MV-4-11 (cell line): Measurements from ENCODE around the gene PMM2.

Experiments
- DNase-seq: peaks from one replicate; lab custom pipeline; 2025; lab: John Stamatoyannopoulos, UW

PMM2 gene

DNA sequence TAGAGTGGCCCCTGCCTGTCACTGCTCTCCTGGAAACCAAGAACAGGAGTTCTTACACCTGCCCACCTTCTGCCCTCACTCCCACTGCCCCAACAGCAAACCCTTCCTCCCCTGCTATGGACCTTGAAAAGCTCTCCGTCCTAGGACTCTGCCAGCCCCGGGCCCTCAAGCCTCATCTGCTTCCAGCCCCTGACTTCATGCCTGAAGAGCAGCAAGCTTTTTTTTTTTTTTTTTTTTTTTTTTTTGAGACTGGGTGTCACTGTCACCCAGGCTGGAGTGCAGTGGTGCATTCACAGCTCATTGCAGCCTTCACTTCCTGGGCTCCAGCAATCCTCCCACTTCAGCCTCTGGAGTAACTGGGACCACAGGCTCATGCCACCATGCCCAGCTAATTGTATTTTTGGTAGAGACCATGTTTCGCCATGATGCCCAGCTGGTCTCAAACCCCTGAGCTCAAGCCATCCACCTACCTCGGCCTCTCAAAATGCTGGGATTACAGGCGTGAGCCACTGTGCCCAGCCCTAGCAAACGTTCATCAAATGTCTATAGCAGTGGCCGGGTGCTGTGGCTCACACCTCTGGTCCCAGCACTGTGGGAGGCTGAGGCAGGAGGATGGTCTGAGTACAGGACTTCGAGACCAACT, 54.2 kb downstream of the PMM2 start:
- DNase-seq, result no peak

DNA sequence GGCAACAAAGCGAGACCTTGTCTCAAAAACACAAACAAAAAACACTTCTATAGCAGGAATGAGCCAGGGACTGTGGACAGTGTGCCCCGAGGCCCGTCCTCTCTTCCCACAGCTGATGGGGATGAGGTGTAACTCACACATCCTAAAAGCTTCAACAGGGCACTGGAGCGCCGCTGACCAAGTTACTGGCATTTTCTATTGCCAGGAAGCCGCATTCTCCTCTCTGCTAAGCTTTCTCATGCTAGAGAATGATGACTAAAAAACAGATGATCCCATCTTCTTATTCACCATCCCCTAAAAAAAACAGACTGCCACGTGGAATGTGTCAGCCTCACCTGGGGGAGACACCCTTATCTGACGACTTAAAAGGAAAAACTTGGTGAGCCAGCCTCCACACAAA, 54.9 kb downstream of the PMM2 start:
- DNase-seq, result no peak

DNA sequence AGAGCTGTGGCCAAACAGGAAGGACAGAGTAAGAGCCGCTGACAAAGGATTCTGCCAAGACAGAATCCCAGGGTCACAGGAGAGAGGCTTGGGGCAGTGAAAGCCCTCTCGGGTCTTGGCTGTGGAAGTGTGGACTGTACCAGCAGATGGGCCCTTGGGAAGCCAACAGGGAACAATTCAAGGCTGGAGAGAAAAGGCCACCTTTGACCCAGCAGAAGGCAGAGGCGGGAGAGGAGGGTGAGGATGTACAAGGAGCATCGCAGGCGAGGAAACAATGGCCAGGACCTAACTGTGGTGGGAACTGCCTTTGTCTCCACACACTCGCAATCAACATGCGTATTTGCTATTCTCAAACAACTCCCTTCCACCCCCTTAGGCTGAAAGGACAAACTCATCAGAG, 55.5 kb downstream of the PMM2 start:
- no peak for DNase-seq

DNA sequence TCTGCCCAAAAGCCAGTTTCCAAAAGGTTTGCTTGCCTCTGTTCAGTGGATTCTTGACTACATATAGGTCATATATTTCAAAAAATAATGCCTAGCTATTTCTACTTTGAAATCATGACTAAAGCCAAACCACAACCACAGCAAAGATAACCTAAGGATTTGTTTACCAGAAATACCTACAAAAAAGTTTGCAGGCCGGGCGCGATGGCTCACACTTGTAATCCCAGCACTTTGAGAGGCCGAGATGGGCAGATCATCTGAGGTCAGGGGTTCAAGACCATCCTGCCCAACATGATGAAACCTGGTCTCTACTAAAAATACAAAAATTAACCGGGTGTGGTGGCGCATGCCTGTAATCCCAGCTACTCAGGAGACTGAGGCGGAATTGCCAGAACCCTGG, 56.0 kb downstream of the PMM2 start:
- no peak for DNase-seq

DNA sequence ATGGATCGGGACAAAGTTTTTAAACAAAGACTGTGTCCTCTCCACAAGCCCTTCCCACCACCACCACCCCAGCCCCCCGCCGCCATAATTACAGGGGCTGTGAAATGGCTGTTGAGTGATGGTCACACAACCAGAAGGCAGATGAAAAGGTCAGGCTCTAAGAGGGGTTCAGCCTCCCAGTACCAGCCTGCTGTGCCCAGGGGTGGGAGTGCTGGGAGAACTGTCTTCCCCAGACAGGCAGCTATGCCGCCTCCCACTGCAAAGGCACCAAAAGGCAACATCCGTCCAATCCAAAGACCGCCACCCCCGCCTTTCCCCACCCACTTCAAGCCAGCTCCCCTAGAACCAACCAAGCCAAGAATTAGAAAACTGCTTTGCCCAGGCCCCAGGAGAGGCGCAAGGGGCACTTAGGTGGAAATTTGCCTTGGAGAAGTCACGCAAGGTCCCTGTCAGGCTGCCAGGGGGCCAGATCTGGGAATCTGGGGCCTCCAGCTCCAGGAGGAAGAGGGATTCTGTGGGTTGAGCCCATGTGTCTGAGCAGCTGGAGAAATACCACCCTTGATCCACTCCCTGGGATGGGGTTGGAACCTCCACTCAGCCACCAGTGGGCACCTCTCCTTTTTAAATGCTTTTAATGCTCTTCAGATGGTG, 56.8 kb downstream of the PMM2 start:
- no peak for DNase-seq

DNA sequence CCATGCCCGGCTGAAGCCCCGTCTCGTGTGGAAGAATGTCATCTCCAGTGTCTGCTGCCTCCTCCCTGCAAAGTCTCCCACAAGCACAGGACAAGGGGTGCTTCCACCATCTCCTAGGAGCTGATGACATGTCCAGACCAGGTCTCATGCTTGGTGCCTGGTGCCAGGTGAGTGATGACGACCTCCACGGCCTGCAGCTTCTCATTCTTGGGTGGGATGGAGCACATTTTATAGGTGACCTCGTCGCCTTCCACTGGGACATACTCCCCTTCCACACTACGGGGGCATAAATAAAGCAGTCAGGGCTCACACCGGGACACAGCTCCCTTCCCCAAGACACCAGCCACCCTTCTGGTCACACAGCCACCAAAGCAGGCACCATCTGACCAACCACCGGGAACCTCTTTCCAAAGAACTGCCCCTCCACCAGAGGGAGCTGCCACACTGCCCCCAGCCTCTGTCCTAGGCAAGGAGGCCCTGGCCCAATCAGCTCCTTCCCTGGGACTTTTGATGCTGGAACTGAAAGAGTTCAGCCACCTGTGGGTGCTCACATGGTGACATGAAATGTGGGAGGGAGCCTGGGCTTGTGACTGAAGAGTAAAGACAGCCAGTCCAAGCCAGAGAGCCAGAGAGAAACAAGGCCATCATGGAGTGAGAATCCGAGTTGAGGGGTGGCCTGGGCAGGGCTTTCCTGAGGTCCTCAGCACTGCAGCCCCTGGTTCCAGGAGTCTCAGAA, 57.6 kb downstream of the PMM2 start:
- DNase-seq, result peak; percentile 3

DNA sequence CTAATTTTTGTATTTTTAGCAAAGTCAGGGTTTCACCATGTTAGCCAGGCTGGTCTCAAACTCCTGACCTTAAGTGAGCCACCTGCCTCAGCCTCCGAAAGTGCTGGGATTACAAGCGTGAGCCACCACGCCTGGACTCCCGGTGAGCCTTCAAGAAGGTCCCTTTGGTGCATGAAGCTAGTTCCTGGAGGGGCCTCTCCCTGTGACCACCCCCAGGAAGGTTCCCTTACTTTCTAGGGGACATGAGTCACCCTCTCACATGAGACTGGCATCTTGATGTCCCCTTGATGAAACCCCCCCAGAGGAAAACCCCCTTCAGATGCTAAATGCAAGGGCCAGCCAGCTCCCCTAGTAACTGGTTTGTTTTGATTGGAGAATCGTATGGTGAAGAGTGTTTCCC, 58.3 kb downstream of the PMM2 start:
- no peak for DNase-seq

DNA sequence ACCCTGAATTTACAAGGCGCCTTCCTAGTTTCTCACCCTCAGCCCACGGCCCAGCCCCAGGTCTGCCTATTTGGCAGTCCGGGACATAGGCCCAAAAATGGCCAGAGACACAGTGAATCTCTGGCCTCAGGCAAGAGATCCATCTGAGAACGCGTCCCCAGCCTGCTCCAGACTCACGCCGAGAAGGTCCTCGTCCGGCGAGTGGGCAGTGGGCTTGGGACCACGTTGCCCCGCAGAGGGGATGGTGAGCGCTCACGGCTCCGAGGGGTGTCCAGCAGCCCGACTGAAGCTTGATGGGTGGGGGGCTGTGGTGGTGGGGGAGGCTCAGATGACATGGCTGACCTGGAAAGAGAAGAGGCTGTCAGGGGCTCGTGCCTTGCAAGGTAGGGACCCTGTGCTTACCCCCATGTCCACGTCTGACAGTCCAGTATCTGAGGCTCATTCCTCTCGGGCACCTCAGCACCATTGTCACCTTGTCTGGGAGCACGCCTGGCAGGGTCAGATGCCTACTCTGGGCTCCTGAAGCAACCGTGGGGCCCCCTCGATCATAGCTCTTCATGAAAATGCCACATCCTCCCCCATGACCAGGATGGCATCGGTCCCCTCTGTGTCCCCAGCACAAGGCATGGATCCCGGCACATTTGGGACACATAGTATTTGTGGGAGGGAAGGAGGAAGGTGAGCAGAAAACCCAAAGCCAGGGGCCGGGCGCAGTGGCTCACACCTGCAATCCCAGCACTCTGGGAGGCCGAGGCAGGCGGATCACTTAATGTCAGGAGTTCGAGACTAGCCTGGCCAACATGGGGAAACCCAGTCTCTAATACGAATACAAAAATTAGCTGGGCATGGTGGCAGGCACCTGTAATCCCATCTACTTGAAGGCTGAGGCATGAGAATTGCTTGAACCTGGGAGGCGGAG, 61.6 kb downstream of the PMM2 start:
- DNase-seq, result no peak

DNA sequence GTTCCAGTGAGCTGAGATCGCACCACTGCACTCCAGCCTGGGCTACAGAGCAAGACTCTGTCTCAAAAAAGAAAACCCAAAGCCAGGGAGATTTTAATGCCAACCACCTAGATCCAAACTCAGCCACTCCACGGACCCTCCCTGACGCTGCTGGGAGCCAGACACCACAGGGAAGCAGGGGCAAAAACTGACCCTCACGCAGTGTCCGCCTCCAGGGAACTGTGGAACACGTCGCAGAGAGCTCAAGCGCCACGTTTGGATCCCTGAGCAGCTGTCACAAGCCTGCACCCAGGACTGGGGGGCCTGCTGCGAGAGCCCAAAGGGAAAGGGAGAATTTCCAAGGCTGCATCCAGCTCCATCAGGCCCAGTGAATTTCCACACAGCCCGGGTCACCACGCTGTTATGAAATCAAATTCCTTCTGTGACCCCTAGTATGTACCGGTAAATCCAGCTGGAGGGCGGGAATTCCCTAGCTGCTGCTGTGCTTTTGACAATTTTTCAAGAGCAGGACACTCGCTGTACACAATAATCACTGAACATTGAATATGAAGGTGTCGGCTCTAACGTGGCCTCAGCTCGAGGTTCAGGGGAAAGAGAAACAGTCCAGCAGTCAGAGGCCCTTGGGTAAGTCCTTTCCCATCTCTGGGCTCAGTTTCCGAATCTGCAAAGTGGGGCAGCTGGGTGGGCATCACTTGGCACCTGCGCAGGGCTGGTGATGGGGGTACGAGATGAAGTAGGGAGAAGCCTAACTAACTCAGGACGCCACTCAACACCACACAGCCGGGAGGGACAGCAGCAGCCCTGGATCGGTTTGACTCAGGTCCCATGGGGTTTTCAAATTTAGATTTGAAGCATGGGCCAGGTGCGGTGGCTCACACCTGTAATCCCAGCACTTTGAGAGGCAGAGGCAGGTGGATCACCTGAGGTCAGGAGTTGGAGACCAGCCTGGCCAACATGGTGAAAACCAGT, 62.6 kb downstream of the PMM2 start:
- no peak for DNase-seq

DNA sequence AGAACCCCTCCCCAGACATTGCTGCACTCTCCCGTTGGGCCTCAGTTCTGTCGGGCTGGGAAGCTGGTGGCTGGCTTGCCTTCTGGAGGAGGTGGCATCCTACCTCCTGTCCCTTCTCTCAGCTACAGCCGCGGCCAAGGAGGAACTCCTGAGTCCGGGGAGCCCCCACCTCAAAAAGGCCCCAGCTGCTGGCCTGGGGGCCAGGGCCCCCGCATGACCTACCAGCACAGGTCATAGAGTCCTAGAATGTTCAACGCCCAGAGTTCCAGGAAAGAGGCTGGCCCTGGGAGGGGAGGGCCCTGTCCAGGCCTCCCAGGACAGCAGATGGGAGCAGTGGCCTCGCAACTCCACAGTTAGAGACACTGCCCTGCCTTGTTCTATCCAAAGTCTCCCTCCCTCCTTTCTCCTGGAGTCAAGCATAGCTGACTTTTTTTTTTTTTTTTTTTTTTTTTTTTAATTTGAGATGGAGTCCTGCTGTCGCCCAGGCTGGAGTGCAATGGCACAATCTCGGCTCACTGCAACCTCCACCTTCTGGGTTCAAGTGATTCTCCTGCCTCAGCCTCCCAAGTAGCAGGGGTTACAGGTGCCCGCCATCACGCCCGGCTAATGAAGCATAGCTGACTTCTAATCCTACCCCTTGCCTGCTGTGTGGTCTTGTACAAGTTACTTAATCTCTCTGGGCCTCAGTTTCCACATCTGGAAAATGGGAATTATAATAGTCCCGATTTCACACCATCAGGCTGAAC, 64.1 kb downstream of the PMM2 start:
- DNase-seq, result no peak

DNA sequence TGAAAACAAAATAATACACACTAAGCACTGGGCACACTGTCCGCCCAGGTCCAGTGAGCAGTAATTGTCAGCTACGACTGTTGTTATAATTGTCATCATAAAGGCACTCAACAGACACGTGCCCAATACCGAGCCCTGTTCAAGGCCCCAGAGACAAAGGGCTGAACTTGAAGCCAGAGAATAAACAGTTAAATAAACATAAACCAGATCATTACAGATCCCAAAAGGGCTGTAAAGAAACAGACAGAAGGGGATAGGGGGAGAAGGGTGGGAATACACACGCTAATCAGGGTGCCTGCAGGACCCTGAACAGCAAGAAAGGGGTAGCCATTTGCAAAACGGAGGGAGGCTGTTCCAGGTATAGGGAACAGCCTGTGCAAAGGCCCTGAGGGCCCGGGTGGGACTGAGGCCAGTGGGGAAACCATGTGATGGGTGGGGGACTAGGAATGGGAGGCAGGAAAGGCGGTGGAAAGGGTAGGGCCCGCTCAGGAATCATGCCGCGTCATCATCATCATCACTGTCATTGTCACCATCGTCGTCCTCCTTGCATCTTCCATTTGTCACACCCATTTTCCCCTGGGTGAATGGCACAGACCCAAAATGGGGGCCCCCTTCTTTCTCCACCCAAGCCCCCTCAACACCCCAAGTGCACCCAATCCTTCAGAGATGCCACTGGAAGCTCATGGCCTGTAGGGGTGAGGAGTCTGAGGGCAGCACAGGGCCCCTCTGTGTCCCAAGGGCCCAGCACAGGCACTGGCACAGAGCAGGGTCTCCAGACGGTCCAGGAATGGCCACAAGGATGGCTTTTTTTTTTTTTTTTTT, 64.9 kb downstream of the PMM2 start:
- DNase-seq, result no peak

DNA sequence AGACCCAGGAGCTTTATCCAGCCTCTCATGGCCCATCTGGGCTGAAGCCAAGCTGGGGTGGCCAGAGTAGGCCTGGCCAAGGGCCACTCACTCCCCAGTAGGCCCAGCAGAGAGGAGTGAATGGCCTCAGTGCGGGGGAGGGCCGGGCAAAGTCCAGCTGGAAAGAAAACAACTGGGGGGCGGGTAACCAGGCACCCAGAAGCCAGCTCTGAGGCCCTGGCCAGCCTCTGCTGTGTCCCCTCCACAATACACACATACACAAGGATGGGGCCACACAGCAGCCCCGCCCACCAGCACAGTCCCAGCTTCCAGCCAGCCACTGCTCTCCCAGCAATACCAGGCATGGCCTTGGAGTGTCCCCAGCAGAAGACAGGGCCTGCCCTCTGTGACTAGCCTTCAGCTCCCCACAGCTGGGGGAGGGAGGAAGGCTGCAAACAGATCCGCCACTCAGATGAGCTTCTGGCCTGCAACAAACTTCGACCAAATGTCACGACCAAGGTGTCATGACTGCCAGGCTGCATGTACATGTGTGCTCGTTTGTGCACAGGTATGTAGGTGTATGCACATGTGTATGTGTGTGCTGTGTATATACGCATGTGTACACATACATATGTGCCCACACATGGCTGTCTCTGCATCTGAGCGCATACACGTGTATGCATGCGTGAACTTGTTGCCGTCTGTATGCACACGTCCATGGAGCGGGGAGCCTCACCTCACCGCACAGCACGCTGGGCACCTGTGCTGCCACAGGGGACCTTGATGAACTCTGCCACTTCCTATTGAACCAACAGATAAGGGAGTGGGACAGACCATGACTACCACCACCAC, 66.2 kb downstream of the PMM2 start:
- DNase-seq, result peak; percentile 16

DNA sequence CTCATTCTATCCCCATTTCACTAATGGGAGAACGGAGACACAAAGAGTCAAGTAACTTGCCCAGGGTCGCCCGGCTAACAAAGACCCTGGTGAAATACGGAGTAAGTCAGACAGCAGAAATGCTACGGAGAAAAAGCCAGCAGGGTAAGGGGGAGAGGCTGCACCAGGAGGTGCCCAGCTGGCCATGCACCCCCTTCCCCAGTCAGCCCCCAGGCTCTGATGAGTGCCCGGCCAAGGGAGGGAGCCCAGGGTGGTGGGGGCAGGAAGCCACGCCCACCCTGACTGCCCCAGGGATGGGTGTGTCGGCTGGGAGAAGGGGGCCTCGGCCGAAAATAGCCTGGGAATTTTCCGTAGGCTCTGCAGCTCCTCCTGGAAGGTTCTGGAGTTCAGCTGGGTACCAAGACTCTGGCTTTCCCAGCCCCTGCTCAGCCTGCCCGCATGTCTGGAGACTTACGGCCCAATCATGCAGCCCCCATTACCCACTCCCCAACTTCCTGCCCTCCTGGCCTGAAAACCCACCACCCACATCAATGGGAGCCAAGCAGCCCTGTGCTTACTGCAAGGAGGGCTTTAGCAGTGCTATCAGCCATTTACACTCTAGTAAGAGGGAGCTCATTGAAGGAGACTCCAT, 67.0 kb downstream of the PMM2 start:
- DNase-seq, result no peak

DNA sequence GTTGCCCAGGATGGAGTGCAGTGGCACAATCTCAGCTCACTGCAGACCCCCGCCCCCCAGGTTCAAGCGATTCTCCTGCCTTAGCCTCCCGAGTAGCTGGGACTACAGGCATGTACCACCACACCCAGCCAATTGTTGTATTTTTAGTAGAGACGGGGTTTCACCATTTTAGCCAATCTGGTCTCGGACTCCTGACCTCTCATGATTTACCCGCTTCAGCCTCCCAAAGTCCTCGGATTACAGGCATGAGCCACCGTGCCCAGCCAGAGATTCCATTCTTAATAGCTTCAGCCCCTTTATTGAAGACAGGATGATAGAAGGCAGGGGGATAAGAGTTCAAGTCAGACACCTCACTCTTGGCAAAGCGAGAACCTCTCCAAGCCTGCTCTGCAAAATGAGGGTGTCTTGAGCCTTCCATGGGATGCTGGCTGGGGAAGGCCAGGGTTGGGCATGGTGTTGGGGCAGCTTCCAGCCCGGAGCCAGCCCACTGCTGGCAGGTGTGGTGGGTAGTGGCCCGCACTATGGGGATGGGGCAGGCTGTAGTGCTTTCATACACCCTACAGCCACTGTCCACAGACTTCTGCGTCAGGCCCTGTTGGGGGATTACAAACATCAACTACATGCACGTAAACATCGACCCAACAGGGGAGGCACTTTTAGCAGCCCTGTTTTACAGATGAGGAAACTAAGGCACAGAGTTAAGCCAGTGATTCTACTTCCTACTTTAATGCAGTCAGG, 67.7 kb downstream of the PMM2 start:
- no peak for DNase-seq

DNA sequence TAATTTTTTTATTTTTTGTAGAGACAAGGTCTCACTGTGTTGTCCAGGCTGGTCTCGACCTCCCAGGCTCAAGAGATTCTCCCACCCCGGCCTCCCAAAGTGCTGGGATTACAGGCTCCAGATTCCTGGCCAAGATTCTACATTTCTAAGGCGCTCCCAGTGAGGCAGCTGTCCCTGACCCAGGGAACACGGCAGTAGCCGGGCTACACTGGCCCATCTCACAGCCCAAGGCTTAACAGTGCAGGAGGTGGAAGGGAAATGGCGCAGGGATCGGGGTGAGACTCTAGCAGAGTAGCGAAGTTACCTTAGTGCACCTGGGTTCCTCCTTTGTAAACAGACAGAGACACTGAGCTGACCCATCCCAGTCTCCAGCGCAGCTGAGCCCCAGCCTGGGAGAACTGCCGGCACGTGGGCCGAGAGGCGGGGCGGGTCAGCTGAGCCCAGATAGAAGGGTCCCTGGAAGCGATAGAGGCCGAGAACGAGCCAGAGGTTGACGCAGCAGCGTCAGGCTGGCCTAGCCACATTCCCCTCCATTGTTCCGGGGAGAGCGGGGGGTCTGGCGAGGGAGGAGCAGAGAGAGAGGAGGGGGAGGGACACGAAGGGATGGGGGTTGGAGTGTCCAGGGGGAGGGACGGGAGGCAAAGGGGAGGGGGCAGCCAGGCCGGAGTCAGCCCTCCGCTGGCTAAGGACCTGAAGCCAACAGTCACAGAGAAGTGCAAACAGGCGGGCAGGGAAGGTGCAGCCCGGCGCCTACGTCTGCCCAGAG, 68.7 kb downstream of the PMM2 start:
- no peak for DNase-seq

DNA sequence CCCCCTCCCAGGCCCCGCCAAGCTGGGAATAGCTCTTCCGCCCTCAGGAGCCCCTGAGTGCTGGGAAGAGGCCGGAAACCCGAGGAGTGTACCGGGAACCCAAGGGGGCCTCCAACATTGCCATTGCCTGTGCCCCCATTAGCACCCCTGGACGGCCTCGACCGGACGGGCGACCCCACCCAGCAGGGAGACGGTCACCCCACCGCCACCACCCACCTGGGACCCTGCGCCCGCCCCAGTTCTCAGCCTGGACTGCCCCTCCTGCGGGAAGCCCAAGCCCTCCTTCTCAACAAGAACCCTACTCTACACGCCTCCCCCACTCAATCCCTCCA, 69.2 kb downstream of the PMM2 start:
- DNase-seq, result no peak
